Thymus (tissue), 11 donors: ENCODE measurements around the gene COPB1. TPM values are rescaled to one million over a fixed set of nuclear protein-coding genes. Genes with fewer than 3 reads are reported as not detected.
A peak's percentile ranks its signal among the peaks of the same experiment; 100 is the strongest.

Experiments used
- DNase-seq, 9 donors: peaks; one replicate each; pipeline ENCODE4 v3.0.0-alpha.2; 2013; ENCODE audit warnings: low spot score in 9 of 9, low read depth in 6 of 9, missing footprints in 1 of 9
- H3K27ac ChIP-seq, 2 donors: one replicate each; pipeline ENCODE4 v1.5.1; 2013; ENCODE audit warnings: control low read depth in 1 of 2, low read depth in 1 of 2, low read length in 1 of 2, mild to moderate bottlenecking in 1 of 2, moderate library complexity in 1 of 2
- H3K27me3 ChIP-seq, 2 donors: one replicate each; pipeline ENCODE4 v1.5.1; 2013; ENCODE audit warnings: low read length in 1 of 2; ENCODE audit not compliant: control insufficient read depth in 2 of 2, insufficient read depth in 1 of 2
- H3K36me3 ChIP-seq, 2 donors: one replicate each; pipeline ENCODE4 v1.5.1; 2013; ENCODE audit warnings: low read length in 1 of 2, mild to moderate bottlenecking in 1 of 2, moderate library complexity in 1 of 2; ENCODE audit not compliant: control insufficient read depth in 2 of 2, insufficient read depth in 2 of 2
- H3K4me1 ChIP-seq, 2 donors: one replicate each; pipeline ENCODE4 v1.5.1; 2013; ENCODE audit warnings: low read length in 2 of 2; ENCODE audit not compliant: control insufficient read depth in 2 of 2, insufficient read depth in 2 of 2
- H3K4me3 ChIP-seq, 2 donors: one replicate each; pipeline ENCODE4 v1.5.1; 2013; ENCODE audit warnings: low read length in 2 of 2, control low read depth in 1 of 2, mild to moderate bottlenecking in 1 of 2
- H3K9me3 ChIP-seq, 2 donors: one replicate each; pipeline ENCODE4 v1.5.1; 2013; ENCODE audit warnings: low read length in 1 of 2, mild to moderate bottlenecking in 1 of 2; ENCODE audit not compliant: control insufficient read depth in 2 of 2, insufficient read depth in 1 of 2
- WGBS: extraction: QIAGEN DNeasy Blood & Tissue Kit; methylation state at CpG from one replicate; pipeline ENCODE4 v1.1.7; 2013; 5-methylcytosine and 5-hydroxymethylcytosine counted together
- polyA plus RNA-seq: library from polyadenylated mRNA; stranded (reverse); fragments of 200-250 nt; gene quantifications from one replicate; pipeline ENCODE4 v1.2.3, GENCODE V29; 2013
- total RNA-seq: library from RNA; stranded (reverse); fragments of 120-200 nt; gene quantifications from one replicate; pipeline ENCODE4 v1.2.4, GENCODE V29; 2013
- donor health status: healthy.

Gene COPB1
- total and polyA plus RNA-seq, 2 donors: 79.7 to 143 TPM

DNA sequence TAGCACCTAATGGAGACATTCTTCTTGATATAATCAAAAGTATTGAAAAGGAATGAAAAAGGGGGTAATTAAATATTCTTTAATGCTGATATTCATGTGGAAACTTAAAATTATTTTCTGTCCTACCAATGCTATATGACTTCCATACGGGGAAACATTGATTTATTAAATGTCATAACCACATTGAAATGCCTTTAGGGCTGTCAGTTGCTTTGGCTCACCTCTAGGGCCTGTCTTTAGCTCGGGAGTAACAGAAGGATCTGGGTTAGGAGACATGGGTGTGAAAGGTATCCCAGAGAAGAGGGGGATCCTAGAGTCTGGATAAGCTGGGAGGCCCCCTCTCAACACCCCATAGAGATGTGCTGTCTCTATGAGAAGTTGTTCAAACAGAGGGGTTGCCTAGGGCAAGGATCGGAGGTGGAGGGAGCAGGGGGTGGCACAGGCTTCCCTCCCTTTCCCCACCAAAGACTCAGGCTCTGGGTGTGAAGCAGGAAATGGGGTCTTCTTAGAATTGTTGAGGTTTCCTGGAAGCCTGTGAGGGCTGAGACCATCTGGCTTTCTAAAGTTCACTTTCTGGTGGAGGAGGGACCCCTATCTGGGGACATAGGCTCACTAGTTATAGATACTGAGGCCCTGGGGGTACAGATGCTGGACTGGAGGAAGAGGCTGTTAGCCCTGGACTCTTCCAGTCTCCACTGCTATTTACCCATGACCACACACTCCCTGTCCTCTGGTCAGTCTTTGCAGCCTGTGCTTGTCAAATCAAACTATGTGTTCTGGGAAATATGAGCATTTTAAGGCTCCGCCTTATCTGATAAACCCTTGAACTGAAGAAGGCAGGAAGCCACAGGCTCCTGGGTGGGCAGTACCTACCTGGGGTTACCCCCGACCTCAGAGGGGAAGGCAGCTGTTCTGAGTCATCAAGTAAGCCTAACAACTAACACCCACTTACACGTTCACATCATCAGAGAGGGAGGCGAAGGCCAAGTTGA is 84.8 kb downstream of the COPB1 start:
- WGBS: 5% methylated on average over 7 of the region's 7 CpGs
- Histone ChIP-seq H3K4me1 (peaks cover 19 to 34% of the 10 kb centered on the region in 2 donors), H3K27ac (peak overlapping the region; percentile 61 to 80), H3K4me3 (no peak overlapping the region), H3K36me3 (no peaks in the 10 kb centered on the region), H3K27me3 (no peaks in the 10 kb centered on the region), H3K9me3 (no peaks in the 10 kb centered on the region)
- peak in 8 of 9 donors; percentile 22 to 84 (median 58) for DNase-seq

DNA sequence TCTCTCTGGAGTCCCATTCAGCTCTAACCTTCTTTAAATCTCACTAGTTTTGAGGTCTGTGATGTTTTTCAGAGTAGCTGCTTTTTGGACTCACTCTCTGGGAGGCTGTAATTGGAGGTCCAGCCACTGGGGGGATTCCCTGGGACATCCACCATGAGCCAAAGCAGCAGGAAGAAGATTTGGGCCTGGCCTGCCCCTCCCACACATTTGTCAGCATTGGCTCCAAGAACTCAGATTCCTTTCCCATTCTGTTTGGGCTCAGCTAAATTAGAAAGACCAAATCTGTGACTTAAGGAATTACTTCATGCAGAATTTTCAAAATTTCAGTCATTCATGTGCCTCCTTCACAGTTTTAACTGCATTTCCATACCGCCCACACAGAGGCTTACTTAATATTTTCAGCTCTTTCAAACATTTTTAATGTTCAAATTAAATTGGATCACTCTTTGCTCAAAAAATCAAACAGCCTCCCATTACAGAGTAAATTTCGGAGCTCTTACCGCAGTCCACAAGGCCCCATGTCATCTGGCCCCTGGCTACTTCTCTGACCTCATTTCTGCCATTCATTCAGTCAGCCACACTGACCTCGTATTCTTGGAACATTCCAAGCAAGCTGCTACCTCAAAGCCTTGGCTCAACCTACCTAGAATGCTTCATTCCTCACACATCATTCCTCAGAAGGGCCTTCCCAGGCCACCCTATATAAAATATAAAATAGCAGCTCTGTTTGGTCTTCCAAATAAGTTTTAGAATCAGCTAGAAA is 86.1 kb downstream of the COPB1 start:
- no peak for DNase-seq
- Histone ChIP-seq H3K36me3 (no peaks in the 10 kb centered on the region), H3K4me1 (peaks cover 19 to 34% of the 10 kb centered on the region in 2 donors), H3K27me3 (no peaks in the 10 kb centered on the region), H3K27ac (no peak overlapping the region), H3K4me3 (no peak overlapping the region), H3K9me3 (no peaks in the 10 kb centered on the region)
- 96% methylated on average over 4 of the region's 4 CpGs for WGBS

DNA sequence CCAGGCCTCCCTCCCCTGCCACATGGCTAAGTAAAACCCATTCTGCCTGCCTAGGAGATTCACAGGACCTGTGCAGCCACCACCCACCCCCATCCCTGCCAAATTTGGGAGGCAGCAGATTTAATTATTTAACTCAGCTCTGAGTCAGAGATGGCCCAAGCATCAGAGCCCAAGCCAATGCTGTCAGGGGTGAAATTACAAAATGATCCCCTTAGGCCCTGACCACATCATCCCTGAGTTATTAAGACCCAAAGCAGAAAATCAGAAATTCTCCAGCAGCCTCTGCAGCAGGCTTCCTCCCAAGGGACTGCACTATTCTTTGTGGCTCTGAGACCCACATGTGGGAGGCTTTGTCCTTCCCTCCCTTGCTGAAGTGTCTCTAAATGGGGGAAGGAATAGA is 87.8 kb downstream of the COPB1 start:
- H3K4me1 ChIP-seq: peaks cover 19 to 29% of the 10 kb centered on the region in 2 donors
- H3K27ac ChIP-seq: no peak overlapping the region
- H3K9me3 ChIP-seq: no peaks in the 10 kb centered on the region
- no peak overlapping the region for H3K4me3 ChIP-seq
- no peaks in the 10 kb centered on the region for H3K27me3 ChIP-seq
- DNase-seq: no peak
- no peaks in the 10 kb centered on the region for H3K36me3 ChIP-seq

DNA sequence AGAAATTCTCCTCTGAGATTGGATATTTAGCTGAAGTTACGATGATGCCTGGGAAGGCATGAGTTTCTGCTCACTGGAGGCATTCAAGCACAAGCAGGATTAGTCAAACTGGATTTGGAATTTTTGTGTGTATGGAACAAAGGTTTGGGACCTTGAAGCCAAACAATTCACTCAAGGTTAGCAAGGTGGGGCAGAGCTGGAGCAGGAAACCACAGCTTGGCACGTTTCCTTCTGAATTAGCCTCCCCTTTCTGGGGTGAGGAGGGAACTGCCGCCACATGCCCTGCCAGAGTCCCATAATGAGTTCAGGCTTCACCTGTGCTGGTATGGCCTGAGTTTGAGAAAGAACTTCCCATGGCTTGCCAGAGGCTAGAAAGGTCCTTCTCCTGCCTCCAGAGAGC is 89.7 kb downstream of the COPB1 start:
- Histone ChIP-seq H3K36me3 (no peaks in the 10 kb centered on the region), H3K9me3 (no peaks in the 10 kb centered on the region), H3K4me3 (no peak overlapping the region), H3K4me1 (peaks cover 8 to 17% of the 10 kb centered on the region in 2 donors), H3K27ac (no peak overlapping the region), H3K27me3 (no peaks in the 10 kb centered on the region)
- no peak for DNase-seq
- WGBS: 52% methylated on average over 3 of the region's 3 CpGs

DNA sequence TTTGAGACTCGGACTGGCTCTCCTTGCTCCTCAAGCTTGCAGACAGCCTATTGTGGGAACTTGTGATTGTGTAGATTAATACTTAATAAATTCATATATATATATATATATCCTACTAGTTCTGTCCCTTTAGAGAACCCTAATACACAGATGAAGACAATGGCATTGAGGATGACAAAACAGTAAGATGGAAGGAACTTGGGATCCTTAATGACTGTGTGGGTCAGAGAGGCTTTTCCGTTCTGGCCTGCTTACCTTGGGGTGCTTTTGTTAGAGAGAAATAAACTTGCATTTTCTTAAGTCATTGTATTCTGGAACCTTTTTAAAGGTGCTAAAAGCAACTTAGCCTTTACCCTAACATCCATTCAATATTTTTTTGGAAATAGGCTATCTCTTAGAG is 91.0 kb downstream of the COPB1 start:
- peaks cover 5 to 10% of the 10 kb centered on the region in 2 donors for H3K4me1 ChIP-seq
- no peaks in the 10 kb centered on the region for H3K36me3 ChIP-seq
- DNase-seq: no peak
- no peaks in the 10 kb centered on the region for H3K27me3 ChIP-seq
- H3K4me3 ChIP-seq: no peak overlapping the region
- 97% methylated on average over 2 of the region's 2 CpGs for WGBS
- H3K9me3 ChIP-seq: no peaks in the 10 kb centered on the region
- H3K27ac ChIP-seq: no peak overlapping the region

Other genes starting within 250 kb of the COPB1 start
- 25.3 TPM for gene RRAS2, start 140.6 kb downstream of the COPB1 start, total RNA-seq
- 30.4 TPM for gene RRAS2, start 140.6 kb downstream of the COPB1 start, polyA plus RNA-seq
- gene PSMA1, start 20.6 kb upstream of the COPB1 start, total RNA-seq: 212 TPM
- gene PSMA1, start 20.6 kb upstream of the COPB1 start, polyA plus RNA-seq: 309 TPM
- gene PDE3B, start 144.0 kb upstream of the COPB1 start, total RNA-seq: 9.8 TPM
- 32.9 TPM for gene PDE3B, start 144.0 kb upstream of the COPB1 start, polyA plus RNA-seq